CD4-positive, alpha-beta T cell treated with Interleukin-1 beta for 1 hour (primary cell): ENCODE results near the gene CBS.
"Not testable (repeated sequence)": the region's sequence is repeated elsewhere in the genome, so short reads cannot be mapped to it uniquely, and the experiment has no call there.

Experiments used
- DNase-seq, 2 donors: peaks; one replicate each; pipeline ENCODE4 v3.0.0-alpha.2; 2020 to 2022

Gene CBS

GRCh38 chr21:43075170-43076022 lies at the start of gene CBS:
Gene CBS, minus strand, starts transcription at chr21:43075835. Its CDS starts 3,642 bp downstream, at chr21:43072193.
- not testable (repeated sequence) for DNase-seq

DNA sequence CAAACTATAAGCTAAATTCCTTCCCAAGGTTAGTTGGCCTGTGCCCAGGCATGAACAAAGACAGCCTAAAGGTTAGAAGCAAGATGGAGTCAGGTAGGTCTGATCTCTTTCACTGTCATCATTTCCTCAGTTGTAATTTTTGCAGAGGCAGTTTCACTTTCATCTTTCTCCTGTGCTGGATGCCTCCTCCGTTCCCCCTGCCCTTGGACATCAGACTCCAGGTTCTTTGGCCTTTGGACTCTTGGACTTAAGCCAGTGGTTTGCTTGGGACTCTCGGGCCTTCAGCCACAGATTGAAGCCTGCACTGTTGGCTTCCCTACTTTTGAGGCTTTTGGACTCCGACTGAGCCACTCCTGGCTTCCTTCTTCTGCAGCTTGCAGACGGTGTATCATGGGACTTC lies 40.3 kb upstream of the CBS start:
- not testable (repeated sequence) for DNase-seq

DNA sequence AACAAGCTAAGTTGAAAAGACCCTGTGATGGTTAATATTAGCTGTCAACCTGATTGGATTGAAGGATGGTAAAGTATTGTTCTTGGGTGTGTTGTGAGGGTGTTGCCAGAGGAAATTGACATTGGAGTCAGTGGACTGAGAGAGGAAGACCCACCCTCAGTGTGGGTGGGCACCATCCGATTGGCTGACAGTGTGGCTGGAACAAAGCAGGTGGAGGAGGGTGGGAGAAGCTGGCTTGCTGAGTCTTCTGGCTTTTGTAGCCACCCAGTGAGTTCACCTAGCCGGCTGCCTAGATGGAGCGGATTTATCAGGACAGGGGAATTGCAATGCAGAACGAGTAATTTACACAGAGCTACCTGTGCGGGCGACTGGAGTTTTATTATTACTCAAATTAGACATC lies 38.8 kb upstream of the CBS start:
- not testable (repeated sequence) for DNase-seq

- not testable (repeated sequence) for DNase-seq
These were observed 33.4 kb upstream of the CBS start for GRCh38 chr21:43109006-43109405.

DNA sequence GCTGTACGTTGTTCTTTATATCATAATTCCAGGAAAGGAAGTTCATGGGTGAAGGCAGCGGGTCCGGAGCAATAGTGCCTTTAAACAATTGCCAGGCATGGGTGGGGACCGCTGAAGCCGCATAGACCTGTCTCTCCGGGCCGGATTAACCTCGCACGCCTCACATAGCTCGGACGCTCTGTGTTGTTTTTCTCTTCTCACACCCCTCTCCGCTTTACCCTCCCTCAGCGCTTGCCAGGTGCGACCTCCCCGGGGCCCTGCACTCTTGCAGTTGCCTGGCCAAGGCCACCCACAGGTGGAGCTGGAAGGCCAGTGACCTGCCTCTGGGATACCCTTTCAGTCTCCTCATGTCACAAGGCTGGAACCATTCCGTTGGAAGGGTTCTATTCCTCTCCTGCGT lies 32.5 kb upstream of the CBS start:
- not testable (repeated sequence) for DNase-seq

DNA sequence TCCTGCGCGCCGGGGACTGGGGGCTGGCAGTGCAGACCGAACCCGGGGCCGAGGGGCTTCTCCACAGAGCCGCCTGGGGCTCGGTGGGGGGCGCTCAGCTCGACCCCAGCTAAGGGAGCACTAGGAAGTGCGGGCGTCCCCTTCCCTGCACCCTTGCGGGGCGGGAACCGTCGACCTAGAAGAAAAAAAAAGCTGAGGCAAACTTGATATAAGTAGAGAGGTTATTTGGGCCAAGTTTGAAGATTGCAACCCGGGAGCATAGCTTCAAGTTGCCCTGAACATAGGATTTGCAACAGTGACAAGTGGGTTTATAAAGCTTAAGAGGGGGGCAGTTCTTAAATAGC lies 32.1 kb upstream of the CBS start:
- DNase-seq, result not testable (repeated sequence)

DNA sequence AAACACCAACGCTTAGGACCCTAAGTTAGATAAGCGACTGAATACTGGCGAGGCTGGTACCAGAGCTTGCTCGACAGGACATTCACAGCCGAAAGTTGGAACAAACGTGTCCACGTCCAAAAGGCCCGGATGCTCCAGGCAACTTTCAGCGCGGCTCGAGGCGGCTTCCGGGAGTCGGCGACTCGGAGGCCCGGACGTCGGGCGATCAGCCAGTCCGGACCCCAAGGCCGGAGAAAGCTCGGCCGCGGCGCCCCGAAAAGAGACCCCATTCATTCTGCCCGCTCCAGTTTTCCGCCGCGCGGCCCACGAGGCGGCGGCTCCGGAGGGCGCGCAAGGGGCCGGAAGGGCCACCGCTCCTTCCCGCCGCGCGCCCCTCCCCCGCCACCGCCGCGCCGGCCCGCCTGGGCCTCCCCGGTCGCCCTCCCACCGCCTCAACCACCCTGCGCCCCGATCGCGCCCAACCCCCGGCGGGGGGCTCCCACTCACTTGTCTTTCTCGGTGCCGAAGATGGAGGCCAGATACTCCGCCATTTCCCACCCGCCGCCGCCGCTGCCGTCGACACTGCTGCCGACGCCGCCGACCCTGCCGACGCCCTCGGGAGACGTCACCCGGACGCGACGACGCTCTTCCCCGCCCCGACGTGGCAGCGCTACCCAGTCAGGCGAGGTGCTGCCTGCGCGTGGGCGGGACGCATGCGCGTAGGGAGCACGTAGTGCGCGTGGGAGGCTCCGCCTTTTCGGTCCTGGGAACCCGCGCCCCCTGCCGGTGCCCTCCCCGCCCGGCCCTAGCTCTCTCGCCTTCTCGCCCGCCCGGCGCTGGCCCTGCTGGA lies 31.5 kb upstream of the CBS start, which contains the start of gene U2AF1:
Gene U2AF1 (minus strand): TSS at position 606 of the 829 bp plus-strand sequence. CDS start 76 bp downstream, at position 530.
- DNase-seq, result peak; percentile 79 to 90

GRCh38 chr21:43104642-43105041 lies 29.0 kb upstream of the CBS start:
- DNase-seq, result not testable (repeated sequence)

GRCh38 chr21:43102281-43102680 lies 26.6 kb upstream of the CBS start:
- not testable (repeated sequence) for DNase-seq

DNA sequence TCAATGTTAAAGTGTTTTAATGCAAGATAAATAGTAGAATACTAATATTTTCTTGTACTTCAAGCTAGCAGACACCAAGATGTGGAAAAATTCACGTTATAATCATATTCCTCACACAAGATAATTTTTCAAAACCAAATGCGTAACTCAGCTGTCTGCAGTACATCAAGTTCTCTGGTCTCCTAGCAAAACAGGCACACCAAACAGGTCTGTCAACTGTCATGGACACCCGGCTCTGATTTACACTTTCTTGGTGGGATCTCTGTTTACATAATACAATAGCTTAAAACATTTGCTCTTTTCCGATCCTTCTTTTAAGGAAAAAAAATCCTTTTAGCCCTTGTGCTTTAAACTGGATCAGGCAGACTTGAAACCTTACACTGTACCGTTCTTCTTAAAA lies 26.0 kb upstream of the CBS start:
- DNase-seq, result not testable (repeated sequence)

DNA sequence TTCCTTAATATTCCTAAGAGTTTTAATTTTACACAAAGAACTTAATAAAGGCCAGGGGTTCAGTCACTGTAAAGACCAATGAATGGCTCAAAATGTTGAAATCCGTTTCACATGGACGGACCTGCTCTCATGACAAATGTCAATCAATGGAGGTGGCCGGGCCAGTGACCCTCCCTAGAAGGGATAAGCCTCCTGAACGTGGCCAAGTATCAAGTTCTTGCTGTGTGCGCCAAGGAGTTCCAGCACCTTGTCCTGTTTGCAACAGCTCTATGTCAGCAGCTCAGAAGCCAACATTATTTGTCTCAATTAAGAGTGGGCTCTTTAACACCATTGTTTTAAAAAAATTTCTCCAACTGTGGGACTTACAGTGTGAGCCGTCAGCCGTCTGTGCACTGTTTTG lies 25.4 kb upstream of the CBS start:
- DNase-seq, result not testable (repeated sequence)

DNA sequence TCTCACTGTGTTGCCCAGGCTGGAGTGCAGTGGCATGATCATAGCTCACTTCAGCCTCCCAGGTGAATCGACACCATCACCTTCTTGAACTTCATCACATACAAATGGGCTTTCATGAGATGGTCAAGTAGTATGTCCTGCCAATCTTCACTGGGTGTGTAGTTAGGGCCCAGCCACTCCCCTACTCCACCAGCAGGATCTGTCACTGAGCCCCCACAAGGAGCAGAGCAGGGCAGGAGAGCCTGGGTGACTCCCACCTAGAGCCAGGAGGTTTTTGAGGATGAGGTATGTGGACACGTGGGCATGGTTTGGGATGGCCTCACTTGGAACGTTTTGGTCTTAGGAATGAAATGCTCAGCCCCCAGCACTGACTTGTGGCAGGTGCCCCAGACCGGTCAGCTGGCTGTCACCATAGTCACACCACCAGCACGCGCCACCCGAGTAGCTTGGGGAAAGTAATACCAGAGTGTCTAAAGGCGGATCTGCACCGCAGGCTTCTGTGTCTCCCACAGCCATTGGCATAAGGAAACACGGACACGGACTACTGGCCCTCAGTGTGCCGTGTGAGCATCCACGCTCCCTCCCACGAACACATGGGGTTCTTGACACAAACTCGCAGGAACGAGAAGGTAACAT lies 16.5 kb upstream of the CBS start:
- DNase-seq, result not testable (repeated sequence)

DNA sequence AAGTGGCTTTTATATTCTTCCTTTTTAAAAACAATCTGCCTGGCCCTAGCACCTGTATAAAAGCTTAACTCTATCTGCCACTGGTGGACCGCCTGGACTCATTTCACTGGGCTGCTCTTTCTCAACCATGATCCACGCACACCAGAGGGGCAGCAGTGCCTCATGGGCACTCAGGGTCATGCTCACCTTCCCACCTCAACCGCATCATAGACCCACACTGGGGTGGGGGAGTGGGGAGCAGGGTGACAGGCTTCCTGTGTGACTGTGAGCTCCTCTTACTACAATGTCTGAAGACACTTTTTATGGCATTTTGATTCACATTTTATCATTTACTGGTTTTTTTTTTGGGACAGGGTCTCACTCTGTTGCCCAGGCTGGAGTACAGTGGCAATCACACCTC lies 15.3 kb upstream of the CBS start:
- peak in 1 of 2 donors; percentile 2 for DNase-seq

- not testable (repeated sequence) for DNase-seq
These were observed 13.8 kb upstream of the CBS start for GRCh38 chr21:43089463-43089862.

GRCh38 chr21:43082587-43083300 lies 7.1 kb upstream of the CBS start:
- DNase-seq, result not testable (repeated sequence)

DNA sequence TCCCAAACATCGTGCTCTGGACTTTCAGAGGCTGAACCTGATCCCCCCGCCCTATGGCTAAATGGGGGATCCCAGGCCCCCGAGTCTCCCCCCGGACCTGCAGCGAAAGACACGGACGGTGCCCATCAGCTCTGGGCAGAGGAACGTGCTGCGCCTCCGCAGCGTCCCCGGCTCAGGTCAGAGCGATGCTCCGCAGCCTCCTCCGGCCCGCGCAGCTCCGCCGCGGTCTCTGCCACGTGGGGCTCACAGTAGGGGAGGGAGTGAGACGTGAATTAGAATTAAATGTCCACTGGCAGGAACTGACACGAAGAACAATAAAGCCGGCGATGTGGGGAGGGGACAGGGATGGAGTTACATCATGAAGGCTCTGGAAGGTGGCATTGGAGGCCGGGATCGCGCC lies 1.0 kb upstream of the CBS start:
- DNase-seq, result not testable (repeated sequence)

- not testable (repeated sequence) for DNase-seq
These were observed 495 bp upstream of the CBS start for GRCh38 chr21:43076023-43076637.

- DNase-seq, result not testable (repeated sequence)
These were observed 1.1 kb downstream of the CBS start for GRCh38 chr21:43074401-43075169.

GRCh38 chr21:43072742-43073141 lies 2.9 kb downstream of the CBS start:
- DNase-seq, result not testable (repeated sequence)

GRCh38 chr21:43069682-43070081 lies 6.0 kb downstream of the CBS start:
- not testable (repeated sequence) for DNase-seq

GRCh38 chr21:43068065-43068464 lies 7.6 kb downstream of the CBS start:
- DNase-seq, result not testable (repeated sequence)
